ENCODE measurements around the gene GRAP2. TPM values are rescaled to one million over a fixed set of nuclear protein-coding genes. Genes with fewer than 3 reads are reported as not detected.

The GRAP2 gene
- total and polyA plus RNA-seq, 2 of the 13 experiments (the other 11 are each of a cell fraction or from before 2014, with no cell fraction given): 0.15 TPM; not detected in 1

DNA sequence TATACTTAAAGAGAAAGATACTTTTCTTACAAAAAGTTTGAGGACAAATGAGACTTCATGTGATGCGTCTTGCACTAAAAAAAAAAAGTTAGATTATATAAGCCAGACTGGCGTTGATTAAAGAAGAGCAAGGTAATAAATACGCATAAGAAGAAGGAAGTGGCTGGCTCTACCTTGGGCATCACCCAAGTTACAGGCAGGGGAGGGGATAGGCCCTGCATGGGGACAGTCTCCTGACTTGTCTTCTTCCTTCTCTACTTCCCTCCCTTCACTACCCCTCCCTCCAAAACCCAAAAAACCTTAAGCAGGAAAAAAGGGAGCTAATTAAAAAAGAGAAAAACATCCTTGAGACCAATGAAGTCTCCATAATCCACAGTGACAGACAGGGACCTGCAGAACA, 37.0 kb downstream of the GRAP2 start:
- ChIA-PET CTCF (ENCODE audit: low intra/inter-chr PET ratio, low total read pairs) (no interaction called here), POLR2A (no interaction called here)
- Histone ChIP-seq H3K4me1 (ENCODE audit: insufficient read depth, low read length) (peaks cover 14% of the 10 kb centered on the region; the same call in 1 of the 2 replicates), H3K4me3 (replicated peaks in 1 of 3; ENCODE audit: insufficient read depth in 1 of 3, low read depth in 2 of 3, low read length in 3 of 3) (no peak overlapping the region), H3K36me3 (replicated peaks in 1 of 2; ENCODE audit: control insufficient read depth in 1 of 2, insufficient read depth in 2 of 2, low read length in 2 of 2) (no peaks in the 10 kb centered on the region), H3K79me2 (ENCODE audit: insufficient read depth, low read length) (no peaks in the 10 kb centered on the region), H2AFZ (ENCODE audit: low read length) (no peak overlapping the region), H3K27ac (ENCODE audit: extremely low read length, insufficient read depth, low read length) (no peak overlapping the region), H3K9me3 (ENCODE audit: low read length) (no peaks in the 10 kb centered on the region), H3K4me2 (ENCODE audit: low read depth, low read length) (no peak overlapping the region), H3K9ac (ENCODE audit: insufficient read depth, low read depth, low read length) (no peak overlapping the region), H3K27me3 (ENCODE audit: control insufficient read depth in 1 of 2, insufficient read depth in 2 of 2, low read length in 2 of 2) (peaks cover 0 to 31% of the 10 kb centered on the region in 2 experiments; a peak in 3 of 5 replicates), H4K20me1 (ENCODE audit: insufficient read depth, low read length) (no peaks in the 10 kb centered on the region)
- intact Hi-C loops (cut with micrococcal nuclease; ENCODE audit: unreplicated experiment) (no loop called here), in situ Hi-C loops (cut with HindIII; ENCODE audit: extremely low pct_ligation_motif_present, low pct_unique_long_range_greater_than_20kb) (no loop called here)
- FAIRE-seq: no peak
- no peak for TF ChIP-seq KLF15 (CRISPR knock-in tag; IDR thresholded peaks at IDR 0.05; ENCODE audit: borderline replicate concordance)
- no peak for TF ChIP-seq STAG1 (CRISPR knock-in tag; IDR thresholded peaks at IDR 0.05)
- TF ChIP-seq, protein P1, sequence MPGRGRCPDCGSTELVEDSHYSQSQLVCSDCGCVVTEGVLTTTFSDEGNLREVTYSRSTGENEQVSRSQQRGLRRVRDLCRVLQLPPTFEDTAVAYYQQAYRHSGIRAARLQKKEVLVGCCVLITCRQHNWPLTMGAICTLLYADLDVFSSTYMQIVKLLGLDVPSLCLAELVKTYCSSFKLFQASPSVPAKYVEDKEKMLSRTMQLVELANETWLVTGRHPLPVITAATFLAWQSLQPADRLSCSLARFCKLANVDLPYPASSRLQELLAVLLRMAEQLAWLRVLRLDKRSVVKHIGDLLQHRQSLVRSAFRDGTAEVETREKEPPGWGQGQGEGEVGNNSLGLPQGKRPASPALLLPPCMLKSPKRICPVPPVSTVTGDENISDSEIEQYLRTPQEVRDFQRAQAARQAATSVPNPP (CRISPR knock-in tag; IDR thresholded peaks at IDR 0.05): no peak
- TF ChIP-seq ZNF543 (CRISPR knock-in tag; IDR thresholded peaks at IDR 0.05): no peak
- no peak for TF ChIP-seq SP140L (CRISPR knock-in tag; IDR thresholded peaks at IDR 0.05; ENCODE audit: borderline replicate concordance)
- no peak for TF ChIP-seq ZFP37 (CRISPR knock-in tag; IDR thresholded peaks at IDR 0.05; ENCODE audit: borderline replicate concordance)
- TF ChIP-seq, protein P2, sequence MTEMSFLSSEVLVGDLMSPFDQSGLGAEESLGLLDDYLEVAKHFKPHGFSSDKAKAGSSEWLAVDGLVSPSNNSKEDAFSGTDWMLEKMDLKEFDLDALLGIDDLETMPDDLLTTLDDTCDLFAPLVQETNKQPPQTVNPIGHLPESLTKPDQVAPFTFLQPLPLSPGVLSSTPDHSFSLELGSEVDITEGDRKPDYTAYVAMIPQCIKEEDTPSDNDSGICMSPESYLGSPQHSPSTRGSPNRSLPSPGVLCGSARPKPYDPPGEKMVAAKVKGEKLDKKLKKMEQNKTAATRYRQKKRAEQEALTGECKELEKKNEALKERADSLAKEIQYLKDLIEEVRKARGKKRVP (CRISPR knock-in tag; IDR thresholded peaks at IDR 0.05): no peak
- TF ChIP-seq ZFP36 (IDR thresholded peaks at IDR 0.05; ENCODE audit: borderline replicate concordance, low read depth, low read length, partially characterized antibody): no peak
- TF ChIP-seq ZNF644 (CRISPR knock-in tag; IDR thresholded peaks at IDR 0.05; ENCODE audit: low read depth): no peak
- BruUV-seq (replicated peaks): no TSS peak
- no peak for DNase-seq (ENCODE audit: low spot score)
- 8% methylated on average over 3 of the region's 3 CpGs for WGBS (ENCODE audit: low lambda C conversion rate)
- ATAC-seq: no peak

Data from HepG2 (cell line).